CD4-positive, alpha-beta T cell treated with Interleukin-17A for 1 hour (primary cell): ENCODE results near the gene CATSPERE.
"Not testable (repeated sequence)": the region's sequence is repeated elsewhere in the genome, so short reads cannot be mapped to it uniquely, and the experiment has no call there.

Experiments
- DNase-seq: peaks from one replicate; pipeline ENCODE4 v3.0.0-alpha.2; 2020

The CATSPERE gene

DNA sequence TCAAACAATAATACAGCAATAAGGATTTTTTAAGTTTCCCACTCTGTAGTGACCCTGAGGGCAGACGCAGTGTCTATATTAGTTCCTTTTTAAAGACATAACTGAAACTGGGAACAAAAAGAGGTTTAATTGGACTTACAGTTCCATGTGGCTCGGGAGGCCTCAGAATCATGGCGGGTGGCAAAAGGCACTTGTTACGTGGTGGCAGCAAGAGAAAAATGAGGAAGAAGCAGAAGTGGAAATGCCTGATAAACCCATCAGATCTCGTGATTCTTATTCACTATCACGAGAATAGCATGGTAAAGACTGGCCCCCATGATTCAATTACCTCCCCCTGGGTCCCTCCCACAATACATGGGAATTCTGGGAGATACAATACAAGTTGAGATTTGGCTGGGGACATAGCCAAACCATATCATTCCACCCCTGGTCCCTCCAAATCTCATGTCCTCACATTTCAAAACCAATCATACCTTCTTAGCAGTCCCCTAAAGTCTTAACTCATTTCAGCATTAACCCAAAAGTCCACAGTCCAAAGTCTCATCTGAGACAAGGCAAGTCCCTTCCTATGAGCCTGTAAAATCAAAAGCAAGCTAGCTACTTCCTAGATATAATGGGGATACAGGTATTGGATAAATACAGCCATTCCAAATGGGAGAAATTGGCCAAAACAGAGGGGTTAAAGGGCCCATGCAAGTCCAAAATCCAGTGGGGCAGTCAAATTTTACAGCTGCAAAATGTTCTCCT is 205.8 kb downstream of the CATSPERE start:
- DNase-seq: not testable (repeated sequence)

DNA sequence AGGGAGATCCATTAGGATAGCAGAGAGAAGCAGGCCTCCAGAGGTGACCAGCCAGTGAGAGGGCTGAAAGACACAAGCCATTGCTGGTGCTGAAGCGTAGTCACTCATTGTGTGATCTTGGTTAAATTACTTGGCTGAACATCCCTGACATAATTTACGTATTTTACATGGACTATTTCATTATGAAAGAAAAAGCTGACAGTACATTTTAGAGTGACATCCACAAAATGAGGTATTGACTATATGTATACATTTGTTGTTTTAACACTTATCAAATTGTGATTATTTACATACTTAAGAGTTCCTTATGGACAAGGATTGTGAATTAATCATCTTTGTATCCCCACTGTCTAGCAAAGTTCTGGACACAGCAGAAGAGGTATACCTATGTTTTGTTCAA is 206.7 kb downstream of the CATSPERE start:
- DNase-seq: no peak

DNA sequence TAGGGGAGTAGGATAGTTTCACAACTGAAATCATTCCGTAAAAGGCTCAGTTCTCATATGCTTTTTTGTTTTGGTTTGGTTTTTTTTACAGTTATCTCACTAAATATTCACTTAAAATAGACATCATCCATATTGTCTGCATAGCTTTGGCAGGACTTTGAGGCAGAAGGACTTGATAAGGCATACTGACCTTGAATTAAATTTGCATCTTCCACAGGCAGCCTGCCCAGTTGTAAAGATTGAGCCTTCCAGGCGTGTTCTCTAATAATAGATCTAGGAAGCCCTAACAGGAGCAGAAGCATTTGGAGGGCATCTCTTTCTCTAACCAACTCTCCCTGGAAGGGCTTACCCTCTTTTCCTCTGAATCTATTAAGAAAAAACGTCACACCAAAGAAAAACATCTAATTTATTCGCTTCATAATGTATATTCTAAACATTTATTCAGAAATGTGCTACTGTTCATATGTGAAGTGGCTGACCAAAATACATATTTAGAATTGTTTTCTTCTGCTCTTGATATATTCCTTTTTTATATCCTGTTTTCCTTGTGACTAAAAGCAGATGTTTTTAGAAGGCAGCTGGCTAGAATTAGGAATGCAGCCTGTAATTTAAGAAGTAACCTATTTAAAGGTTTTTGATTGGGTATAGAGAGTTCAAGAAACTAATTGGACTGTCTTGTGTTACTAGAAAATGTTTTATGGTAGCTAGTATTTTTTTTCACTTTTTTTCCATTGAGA is 212.0 kb downstream of the CATSPERE start:
- DNase-seq: no peak

DNA sequence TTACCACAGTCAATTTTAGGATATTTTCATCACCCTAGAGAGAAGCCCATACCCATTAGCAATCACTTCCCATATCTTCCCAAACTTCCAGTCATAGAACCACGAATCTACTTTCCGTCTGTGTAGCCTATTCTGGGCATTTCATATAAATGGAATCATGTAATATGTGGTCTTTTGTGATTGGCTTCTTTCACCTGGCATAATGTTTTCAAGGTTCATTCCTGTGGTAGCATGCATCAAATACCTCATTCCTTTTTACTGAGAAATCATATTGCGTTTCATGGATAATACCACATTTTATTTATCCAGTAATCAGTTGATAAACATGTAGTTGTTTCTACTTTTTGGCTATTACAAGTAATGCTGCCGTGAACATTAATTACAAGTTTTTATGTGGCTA is 213.4 kb downstream of the CATSPERE start:
- no peak for DNase-seq

DNA sequence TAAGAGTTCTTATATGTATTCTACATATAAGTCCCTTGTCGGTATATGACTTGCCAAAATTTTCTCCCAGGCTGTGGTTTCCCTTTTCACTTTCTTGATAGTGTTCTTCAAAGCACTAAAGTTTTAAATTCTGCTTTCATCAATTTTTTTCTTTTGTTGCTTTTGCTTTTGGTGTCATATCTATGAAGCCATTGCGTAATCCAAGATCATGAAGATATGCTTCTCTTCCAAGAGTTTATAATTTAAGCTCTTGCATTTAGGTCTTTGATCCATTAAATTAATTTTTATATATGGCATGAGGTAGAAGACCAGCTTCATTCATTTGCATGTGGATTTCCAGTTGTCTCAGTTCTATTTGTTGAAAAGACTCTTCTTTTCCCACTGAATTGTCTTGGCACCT is 214.1 kb downstream of the CATSPERE start:
- DNase-seq: no peak

DNA sequence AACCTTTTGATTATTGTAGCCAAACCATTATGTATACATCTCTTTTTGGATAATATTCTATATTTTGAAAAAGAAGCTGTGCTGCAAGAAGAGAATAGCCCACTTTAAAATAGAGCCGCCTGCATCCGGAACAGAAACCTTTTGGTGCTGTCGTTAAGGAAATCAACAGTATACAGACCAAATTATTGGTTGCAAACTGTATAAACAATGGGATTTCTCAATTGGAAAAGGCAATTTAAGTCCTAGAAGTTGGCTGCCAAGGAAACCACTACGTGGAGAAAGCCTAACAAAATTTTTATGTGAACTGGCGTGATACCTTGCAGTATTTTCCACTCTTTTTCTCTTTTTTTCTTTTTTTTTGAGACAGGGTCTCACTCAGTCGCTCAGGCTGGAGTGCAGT is 217.6 kb downstream of the CATSPERE start:
- DNase-seq: no peak

DNA sequence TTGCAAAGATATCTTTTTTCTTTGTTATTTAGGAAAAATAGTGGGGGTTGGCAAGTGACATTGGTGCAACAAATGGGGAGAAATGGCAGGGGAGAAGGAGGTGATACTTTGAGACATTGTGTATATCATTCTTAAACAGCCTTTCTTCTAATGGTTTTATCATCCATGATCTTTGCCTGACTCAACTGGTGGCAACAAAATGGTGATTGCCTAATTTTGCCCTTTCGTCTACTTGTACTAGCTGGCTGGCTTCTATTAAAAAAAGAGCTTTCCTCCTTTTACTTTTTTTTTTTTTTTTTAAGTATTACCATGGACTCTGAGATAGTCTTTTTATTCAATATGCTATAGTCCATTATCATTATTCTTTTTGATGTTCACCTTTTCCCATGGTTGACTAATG is 219.6 kb downstream of the CATSPERE start:
- no peak for DNase-seq

DNA sequence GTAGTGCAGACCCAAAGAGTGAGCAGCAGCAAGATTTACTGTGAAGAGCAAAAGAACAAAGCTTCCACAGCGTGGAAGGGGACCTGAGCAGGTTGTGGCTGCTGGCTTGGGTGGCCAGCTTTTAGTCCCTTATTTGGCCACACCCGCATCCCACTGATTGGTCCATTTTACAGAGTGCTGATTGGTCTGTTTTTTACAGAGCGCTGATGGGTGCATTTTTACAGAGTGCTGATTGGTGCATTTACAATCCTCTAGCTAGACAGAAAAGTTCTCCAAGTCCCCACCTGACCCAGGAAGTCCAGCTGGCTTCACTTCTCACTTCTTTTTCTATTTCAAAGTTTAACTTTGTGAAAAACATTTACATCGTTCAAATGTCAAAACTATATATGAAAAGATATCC is 221.0 kb downstream of the CATSPERE start:
- DNase-seq: not testable (repeated sequence)
